GM19324 (cell line): ENCODE data around the gene ARVCF.

Experiments
- ATAC-seq: cut with Tn5 transposase; IDR thresholded peaks from one replicate; pipeline ENCODE4 v1.9.1; 2021; ENCODE audit warnings: mild to moderate bottlenecking, moderate library complexity; ENCODE audit not compliant: unreplicated experiment, low FRiP score

The ARVCF gene

DNA sequence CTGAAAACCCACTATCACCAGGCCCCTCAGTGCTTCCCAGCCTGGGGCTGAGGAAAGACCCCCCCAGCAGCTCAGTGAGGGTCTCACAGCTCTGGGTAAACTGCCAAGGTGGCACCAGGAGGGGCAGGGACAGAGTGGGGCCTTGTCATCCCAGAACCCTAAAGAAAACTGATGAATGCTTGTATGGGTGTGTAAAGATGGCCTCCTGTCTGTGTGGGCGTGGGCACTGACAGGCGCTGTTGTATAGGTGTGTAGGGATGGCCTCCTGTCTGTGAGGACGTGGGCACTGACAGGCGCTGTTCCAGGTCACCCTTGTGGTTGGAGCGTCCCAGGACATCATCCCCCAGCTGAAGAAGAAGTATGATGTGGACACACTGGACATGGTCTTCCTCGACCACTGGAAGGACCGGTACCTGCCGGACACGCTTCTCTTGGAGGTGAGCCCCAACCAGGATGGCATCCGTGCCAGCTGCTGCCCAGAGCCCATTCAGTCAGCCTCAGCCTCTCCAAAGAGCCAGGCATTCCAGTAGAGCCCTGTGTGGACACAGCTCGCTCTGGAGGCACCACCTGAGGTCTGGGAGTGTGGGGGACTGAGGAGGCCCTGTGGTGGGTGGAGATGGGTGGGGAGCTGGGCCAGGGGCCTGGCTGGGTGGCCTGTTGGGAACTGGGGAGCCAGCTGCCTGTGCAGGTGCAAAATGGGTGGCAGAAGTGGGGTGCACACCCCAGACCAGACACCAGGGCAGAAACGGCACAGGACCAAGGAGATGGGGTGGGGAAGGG lies 52.6 kb downstream of the ARVCF start:
- no peak for ATAC-seq

DNA sequence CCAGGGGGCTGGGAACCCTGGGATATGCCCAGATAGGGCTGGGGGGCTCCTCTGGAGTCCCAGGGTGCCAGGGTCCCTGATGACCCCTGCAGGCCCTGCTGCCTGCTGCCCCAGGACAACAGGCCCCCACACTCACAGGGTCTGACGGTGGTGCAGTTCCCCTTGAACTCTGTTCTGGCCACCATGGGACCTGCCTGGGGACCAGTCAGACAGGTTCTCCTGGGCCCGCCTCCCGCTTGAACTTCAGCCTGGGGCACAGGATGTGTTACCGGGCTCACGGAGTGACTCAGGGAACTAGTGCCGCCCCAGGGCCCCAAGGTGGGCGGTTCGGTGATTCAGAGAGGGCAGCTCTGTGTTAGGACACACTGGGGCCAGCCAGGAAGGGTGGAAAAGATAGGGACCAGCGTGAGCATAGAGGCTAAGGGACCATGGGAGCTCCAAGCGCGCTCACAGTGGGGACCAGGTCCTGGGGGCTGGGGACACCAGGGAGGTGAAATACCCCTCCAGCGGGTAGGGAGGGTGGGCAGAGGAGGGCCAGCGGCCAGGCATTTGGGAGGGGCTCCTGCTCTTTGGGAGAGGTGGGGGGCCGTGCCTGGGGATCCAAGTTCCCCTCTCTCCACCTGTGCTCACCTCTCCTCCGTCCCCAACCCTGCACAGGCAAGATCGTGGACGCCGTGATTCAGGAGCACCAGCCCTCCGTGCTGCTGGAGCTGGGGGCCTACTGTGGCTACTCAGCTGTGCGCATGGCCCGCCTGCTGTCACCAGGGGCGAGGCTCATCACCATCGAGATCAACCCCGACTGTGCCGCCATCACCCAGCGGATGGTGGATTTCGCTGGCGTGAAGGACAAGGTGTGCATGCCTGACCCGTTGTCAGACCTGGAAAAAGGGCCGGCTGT lies 53.5 kb downstream of the ARVCF start:
- ATAC-seq: no peak

DNA sequence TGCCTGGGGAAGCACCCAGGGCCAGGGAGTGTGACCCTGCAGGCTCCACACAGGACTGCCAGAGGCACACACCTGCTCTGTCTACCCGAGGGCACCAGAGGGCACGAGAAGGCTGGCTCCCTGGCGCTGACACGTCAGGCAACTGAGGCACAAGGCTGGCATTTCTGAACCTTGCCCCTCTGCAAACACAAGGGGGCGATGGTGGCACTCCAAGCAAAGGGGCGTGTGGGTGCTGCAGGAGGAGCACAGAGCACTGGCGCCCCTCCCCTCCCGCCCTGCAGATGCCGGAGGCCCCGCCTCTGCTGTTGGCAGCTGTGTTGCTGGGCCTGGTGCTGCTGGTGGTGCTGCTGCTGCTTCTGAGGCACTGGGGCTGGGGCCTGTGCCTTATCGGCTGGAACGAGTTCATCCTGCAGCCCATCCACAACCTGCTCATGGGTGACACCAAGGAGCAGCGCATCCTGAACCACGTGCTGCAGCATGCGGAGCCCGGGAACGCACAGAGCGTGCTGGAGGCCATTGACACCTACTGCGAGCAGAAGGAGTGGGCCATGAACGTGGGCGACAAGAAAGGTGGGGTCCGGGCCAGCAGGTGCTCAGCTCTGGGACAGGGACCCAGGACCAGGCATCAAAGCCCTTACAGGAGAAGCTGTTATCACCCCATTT lies 54.2 kb downstream of the ARVCF start:
- no peak for ATAC-seq

DNA sequence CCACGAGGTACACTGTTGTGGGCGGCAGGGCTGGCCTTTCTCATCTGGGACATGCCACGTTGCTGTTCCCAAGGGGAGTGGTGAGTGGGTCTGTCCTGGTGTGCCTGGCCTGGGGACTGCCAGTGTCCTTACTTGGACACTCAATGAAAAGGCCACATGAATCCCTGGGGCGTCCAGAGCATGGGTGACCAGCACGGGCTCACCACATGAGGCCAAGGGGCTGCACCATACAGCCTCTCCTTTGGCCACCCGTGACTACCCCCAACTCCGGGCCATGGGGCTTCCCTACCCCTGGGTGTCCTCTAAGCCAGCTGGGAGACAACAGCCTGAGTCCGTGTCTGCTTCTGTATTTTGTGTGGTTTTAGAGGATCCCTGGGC lies 54.8 kb downstream of the ARVCF start:
- ATAC-seq: no peak

DNA sequence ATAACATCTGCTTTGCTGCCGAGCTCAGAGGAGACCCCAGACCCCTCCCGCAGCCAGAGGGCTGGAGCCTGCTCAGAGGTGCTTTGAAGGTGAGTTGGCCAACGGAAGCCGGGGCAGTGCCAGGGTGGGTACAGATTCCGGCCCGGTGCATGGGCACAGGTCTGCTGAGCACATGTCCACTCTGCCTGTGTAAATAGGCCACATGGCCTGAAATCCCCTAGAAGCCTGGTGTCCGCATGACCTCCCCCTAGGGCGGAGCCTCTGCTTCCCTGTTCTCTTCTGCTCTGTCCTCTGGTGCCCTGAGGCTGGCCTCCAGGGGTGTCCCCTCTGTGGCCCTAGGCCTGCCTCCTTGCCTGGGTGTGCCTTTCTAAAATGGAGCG lies 55.4 kb downstream of the ARVCF start:
- ATAC-seq: no peak

DNA sequence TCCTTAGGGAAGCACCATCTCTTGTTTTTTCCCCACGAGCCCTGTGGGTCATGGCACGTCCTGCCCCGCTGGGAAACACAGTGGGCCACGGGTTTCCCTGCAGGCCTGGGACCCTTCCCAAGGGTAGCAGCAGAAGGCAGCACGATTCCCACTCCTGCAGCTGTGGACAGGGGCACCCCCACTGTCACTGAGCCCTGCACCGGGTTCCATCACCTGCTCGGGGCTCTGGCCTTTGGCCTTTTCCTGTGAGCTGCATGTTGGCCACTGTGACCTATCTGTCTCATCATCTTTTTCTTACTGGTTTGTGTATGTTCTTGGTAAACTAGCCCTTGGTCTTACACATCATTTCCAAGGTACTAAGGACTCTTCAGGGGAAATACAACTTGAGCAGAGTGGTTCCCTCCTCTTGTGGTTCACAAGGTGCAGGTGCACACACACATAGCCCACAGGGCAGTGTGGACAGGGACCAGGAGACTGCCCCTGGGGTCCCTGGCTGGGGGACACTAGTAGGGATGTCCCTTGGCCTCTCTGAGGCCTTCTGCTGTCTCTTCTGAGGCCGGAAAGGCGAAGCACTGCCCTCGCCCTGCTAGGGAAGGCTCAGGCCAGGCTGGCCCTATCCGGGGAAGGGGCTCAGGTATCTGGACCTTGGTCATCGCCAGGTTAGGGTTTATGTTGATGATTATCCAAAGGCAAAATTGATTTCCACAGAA lies 56.0 kb downstream of the ARVCF start:
- no peak for ATAC-seq

DNA sequence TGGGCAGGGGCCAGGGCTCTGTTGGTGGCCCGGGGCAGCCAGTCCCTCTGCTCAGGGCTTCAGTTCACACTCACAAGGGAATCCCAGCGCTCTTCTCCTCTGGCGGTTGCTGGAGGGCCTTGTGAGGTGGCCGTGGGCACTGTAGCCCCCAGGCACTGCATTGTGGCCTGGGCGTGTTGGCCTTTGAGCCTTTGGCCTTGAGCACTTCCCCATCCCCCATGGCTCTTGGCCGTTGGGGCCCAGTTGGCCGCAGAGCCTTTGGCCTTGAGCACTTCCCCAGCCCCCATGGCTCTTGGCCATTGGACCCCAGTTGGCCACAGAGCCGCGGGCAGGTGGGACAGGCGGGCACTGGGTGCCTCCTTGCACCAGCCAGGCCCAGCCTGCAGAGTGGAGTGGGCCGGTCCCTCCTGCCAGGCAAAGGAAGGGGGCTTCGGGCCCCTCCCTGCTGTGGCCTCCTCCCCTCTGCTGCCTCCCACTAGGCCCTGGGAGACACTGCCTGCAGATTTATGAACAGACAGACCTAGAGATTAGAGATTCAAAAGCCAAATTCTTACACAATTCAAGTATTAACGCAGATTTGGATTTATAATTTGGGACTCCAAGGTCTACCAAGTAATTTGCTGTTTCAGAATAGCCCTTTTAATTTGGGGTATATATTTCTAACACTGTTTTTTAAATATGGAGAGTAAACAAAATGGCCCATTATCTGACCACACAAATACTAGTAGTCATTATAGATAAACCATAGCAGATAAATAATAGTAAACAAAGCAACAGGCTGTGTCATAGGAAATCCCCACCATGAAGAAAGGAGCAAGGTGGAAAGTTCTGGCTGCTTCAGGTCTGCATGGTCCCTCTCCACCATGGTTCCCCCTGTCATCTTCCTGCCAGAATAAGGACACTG lies 56.8 kb downstream of the ARVCF start:
- ATAC-seq: no peak

DNA sequence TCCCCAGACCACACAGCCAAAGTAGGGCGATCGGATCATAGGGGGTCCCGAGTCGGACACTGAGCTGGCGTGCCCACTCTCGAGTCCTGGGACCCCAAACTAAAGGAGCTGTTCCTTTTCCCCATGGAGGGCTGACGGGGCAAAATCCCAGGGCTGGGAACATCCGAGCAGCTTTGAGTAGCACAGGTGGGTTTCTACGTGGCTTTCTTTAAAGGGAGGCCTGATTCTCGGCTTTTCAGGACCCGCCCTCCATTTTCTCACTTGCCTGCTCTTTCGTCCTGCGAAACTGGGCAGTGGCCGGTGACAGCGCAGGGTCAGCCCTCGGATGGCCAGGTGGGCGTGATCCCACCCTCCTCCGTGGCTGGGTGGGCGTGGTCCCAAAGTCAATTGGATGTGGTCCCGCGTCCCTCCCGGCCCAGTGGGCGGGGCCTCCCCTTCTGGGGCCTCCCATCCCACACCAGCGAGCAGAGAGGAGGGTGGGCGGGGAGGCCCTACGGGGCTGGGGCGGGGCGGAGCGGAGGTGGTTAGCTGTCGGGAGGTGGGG lies 57.5 kb downstream of the ARVCF start:
- no peak for ATAC-seq

DNA sequence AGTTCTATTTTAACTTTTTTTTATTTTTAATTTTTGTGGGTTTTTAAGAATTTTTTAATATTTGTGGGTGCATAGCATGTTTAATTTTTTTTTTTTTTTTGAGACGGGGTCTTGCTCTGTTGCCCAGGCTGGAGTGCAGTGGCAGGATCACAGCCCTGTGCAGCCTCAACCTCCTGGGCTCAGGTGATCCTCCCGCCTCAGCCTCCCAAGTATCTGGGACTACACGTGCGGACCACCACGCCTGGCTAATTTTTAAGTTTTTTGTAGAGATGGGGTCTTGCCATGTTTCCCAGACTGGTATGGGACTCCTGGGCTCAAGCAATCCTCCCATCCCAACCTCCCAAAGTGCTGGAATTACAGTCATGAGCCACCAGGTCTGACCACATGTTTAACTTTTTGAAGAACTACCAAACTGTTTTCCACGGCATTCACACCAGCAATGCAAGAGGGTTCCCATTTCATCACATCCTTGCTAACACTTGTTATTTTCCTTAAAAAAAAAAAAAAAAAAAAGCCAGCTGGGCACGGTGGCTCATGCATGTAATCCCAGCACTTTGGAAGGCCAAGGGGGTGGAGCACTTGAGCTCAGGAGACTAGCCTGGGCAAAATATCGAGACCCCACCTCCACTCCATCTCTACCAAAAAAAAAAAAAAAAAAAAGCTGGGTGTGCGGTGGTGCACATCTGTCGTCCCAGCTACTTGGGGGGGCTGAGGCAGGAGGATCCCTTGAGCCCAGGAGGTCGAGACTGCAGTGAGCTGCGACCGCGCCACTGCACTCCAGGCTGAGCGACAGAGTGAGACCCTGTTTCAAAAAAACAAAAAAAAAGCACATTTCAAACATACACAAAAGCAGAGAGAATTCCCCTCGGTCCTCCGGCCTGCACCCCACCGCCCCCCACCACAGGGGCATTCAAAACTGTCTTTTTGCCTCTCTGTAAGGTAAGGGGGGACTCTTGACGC lies 58.3 kb downstream of the ARVCF start:
- ATAC-seq: no peak

DNA sequence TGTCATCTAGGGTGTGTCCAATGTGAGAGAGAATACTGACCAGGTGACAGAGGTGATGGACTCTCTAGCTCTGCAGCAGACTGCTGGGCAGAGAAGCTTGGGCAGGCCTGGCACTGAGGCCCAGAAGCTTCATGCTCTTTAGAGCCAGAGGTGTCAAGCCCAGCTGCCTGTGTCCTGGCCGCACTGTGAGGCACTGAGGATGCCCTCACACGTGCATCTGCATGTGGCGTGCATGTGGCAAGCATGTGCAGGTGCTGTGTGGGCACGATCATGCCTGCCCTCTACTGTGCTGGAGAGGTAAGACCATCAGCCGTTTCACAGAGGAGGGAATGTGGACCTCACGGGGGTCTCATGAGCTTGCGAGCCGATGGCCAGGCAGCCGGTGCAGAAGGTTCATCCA lies 59.2 kb downstream of the ARVCF start:
- ATAC-seq: no peak

DNA sequence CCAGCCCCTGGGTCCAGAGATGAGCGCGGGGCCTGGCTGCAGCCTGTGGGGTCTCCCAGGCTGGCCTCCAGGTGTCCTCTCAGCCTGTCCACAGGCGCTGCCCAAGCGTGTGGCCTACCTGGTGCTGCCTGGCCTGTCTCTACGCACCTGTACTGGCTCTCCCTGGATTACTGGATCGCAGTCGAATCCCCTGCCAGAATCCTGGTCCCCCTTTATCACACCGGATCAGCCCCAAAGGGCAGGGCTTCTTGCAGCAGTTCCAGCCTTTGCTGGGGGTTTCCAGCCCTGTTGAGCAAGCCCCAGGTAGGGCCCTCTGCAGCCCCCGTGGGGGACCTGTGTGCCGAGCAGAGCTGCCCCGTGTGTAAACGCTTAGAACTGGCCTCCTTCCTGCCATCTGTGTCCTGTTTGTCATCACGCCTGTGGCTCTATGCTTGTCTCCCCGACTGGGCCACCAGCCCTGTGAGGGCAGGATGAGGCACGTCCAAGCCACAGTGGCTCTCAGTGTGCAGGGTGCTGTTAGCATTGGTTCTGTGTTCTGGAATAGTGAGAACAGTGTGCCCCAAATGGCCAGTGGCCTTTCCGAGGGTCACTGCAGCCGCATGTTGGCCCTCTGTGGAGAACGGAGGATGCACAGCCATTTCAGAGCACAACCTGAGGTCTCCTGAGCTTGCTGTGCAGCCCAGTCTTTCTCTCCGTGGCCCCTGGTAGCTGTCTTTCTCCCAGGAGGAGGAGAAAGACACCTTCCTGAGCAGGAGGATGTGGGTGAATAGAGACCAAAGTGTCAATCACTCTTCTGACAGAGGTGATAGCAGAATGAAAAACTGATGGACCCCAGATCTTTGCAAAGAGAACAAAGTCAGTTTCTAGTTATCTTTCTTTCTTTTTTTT lies 61.1 kb downstream of the ARVCF start:
- ATAC-seq: no peak

DNA sequence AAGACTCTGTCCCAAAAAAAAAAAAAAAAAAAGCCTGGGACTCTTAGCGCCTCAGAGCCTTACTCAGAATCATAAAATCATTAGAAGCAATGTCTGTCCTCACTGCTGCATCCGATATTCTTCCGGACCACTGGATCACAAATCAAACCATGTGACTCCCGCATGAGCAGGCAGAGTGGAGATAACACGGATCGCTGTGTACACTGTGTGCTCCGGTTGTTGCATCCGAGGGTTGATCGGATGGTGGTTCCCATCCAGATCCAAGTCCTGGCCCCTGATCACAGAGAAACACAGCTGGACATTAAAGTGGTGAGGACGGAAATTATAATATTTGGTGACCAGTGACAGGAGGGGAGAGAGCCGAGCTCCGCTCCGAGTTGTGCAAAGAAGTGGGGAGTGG lies 65.3 kb downstream of the ARVCF start:
- ATAC-seq: no peak

DNA sequence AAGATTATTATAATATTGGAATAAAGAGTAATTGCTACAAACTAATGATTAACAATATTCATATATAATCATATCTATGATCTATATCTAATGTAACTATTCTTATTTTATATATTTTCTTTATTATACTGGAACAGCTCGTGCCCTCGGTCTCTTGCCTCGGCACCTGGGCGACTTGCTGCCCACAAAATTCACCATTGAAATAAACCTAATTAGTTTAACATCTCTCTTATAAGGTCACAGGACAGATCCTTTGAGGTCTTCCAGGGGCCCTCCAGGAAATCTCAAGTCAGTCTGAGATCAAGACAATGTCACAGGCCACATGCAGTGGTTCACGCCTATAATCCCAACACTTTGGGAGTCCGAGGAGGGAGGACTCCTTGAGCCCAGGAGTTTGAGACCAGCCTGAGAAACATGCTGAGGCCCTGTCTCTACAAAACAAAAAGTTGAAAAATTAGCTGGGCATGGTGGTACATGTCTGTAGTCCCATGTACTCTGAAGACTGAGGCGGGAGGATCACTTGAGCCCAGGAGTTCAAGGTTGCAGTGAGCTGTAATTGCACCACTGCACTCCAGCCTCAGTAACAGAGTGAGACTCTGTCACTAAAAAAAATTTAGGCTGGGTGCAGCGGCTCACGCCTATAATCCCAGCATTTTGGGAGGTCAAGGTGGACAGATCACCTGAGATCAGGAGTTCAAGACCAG lies 68.4 kb downstream of the ARVCF start:
- ATAC-seq: no peak

DNA sequence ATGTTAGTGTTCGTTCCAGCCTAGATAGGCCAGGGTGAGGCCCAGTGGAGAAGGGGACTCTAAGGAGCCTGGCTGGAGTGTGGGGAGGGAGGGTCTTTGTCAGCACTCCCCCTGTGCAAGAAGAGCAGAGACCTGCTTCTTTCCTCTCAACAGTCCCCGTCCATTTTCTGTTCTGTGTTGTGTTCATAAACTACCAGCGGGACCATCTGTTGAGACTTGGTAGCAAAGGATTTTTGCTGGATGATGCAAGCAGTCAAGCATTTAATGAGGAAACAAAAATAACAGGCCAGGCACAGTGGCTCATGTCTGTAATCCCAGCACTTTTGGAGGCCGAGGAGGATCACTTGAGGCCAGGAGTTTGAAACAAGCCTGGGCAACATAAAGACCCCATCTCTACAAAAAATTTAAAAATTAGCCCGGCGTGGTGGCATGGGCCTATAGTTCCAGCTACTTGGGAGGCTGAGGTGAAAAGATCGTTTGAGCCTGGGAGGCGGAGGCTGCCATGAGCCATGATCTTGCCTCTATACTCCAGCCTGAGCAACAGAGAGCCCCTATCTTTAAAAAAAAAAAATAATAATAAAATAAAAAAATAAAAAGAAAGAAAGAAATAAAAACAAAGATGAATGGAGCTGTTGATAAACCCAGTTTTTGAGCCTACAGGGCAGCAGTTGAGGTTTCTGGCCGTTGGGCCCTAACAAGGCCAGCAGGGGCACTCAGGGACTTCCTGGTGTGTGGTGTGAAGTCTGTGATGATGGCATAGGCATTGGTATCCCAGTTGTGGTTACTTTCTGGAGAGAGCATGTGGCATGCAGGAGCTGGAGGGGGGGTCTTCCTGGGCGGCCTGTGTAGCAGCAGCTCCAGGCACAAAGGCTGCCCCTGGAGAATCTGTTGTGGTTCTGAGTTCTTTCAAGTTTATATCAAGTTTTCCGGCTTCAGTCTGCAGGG lies 73.3 kb downstream of the ARVCF start:
- ATAC-seq: no peak

DNA sequence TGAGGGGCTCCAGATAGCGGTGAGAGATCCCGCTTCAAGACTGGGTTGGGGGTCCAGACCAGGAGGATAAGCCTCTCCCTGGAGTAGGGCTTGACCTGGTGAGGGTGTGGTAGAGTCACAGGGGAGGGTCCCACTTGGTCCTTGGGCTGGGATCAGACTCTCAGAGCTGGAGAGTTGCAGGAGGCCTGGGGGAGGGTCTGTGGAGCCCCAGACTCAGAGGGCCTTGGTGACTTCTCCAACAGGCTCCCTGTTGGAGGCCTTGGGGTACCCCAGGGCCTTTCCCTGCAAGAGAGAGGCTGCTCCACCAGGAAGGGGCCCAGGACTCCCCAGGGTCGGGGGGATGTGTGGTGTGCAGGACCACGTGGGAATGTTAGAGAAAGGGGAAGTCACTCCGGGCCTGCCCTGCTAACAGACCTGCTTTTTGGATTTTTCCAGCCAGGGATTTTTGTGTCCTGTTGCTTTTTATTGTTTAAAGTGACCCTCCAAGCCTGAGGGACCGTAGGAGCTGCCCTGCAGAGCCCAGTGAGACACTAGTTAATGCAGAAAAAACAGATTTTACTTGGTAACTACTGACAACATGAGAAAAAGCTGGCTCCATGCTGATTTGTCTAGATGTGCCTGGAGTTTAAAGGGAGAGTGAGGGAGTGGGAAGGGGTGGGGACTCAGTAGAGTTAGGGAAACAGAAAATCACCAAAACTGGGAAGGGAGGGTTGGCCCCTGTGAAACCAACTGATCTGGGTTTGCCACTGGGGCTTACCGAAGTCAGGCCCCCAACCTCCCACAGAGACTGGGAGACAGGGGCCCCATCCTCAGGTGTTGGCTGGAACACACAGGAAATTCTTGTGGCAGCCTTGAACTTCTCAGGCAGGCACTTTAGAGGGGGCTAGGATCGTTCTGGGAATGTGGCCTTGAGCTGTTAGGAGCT lies 74.2 kb downstream of the ARVCF start:
- no peak for ATAC-seq
